Raji (cell line): ENCODE measurements around the gene FCN2.

ENCODE experiments used
- POLR2A ChIP-seq: IDR thresholded peaks from 2 replicates; pipeline ENCODE4 v1.6.1; 2011; ENCODE audit warnings: low read depth, low read length, control low read depth; ENCODE audit not compliant: insufficient read depth

FCN2 gene

DNA sequence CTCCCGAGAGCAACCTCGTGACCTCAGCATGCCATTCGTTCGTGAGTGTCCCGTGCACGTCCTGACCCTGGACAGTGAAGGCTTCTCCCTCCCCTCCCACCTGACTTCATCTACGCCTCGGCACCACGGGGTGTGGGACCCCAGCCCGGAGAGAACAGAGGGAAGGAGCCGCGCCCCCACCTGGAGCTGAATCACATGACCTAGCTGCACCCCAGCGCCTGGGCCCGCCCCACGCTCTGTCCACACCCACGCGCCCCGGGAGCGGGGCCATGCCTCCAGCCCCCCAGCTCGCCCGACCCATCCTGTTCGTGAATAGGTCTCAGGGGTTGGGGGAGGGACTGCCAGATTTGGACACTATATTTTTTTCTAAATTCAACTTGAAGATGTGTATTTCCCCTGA is 38.3 kb upstream of the FCN2 start:
- TF ChIP-seq POLR2A = no peak

DNA sequence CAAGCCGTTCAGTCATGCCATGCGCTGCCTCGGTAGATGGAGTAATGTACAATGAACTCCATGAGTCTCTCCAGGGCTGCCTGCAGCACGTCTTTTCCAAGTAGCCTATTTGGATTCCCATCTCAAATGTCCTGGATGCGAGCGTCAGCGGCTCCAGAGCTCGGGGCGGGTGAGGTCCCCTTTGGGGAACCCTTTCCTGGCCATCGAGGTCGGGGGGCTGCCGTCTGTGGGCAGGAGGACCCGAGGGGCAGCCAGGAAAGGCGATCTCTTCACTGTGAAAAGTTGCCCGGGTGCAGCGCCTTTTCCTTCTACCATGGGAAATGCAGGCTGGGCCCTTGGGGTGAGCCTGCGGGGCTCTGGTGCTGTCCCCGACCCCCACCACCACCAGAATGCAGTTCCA is 36.9 kb upstream of the FCN2 start:
- no peak for TF ChIP-seq POLR2A

DNA sequence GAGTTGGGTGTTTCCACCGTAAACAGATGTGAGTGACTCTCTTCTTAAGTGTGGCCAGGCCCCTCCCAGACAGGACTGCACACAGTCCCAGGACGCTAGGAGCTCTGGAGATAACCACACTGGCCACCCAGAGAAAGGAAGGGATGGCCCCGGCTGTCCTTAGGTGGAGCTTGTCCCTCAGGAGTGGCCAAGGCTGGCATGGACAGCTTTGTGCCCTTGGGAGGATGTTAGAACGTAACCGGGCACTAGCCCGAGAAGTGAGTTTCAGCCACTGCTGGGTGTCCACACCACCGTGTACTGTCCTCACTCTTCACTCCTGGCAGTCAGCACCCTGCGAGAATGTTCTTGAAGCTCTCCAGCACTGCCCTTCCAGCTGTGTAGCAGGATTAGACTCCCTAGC is 35.8 kb upstream of the FCN2 start:
- TF ChIP-seq POLR2A = no peak

DNA sequence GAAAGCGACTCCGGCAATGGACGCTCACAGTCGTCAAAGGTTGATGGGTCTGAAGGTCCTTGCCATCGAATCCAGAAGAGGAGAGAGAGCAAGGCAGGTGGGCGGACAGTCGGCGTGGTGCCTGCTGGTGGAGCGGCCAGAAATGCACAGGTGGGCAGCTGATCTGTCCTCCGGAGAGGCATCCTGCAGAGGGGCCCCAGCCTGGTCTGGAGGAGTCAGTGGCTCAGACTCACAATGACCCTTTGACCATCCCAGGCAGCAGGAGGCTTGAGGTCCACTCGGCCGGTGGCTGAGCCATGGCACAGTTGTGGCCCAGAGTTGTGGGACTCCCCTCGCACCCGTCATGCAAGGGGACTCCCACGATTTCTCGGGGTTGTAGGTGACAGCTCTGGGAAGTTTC is 34.4 kb upstream of the FCN2 start:
- TF ChIP-seq POLR2A = no peak

DNA sequence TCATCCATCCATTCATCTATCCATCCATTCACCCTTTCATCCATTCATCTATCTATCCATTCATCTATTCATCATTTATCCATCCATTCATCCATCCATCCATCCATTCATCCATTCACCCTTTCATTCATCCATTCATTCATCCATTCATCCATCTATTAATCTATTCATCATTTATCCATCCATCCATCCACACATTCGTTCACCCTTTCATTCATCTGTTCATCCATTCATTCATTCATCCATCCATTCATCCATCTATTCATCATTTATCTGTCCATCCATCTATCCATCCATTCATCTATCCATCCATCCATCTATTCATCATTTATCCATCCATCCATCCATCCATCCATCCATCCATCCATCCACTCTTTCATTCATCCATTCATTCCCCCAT is 33.9 kb upstream of the FCN2 start:
- TF ChIP-seq POLR2A = no peak

DNA sequence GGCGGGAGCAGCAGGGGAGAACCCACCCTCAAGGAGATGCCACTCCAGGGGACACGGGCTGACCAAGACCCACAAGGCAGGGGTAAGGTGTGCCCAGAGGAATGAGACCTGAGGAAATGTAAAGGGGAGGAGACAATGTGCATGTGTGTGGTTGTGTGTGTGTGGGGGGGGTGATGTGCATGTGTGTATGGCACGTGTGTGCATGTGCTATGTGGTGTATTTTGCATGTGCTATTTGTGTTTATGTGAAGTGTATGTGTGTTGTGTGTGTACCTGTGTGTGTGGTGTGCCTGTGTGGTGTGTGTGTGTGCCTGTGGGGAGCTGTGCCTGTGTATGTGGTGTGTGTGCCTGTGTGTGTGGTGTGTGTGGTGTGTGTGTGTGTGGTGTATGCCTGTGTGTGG is 33.5 kb upstream of the FCN2 start:
- no peak for TF ChIP-seq POLR2A

DNA sequence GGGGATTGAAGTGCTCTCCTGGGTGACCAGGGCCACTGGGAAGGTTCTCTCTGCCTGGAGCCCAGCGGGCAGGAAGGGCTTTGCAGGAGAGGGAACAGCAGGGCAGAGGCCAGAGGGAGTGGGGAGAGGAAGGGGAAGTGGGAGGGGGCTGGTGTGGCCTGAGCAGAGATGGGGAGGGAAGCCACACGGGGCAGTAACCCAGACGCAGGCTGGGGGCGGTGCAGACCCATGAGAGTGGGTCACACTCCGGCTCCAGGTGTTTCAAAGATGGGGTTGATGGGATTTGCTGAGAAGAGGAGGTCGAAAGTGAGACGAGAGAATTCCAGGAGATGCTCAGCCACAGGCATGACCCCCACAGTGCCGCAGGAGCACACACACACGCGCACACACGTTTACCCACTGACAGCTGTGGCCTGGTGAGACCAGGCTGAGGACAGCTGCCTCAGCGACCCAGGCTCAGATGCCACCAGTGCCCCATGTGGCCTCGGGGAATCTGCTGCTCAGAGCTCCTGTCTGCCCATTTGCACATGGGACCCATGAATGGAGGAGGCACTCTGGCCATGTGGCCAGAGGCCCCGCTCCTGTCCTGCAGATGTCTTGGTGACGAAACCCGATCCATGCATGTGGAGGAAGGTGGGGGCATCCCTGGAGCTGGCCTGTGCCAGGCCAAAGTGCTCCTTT is 32.7 kb upstream of the FCN2 start:
- TF ChIP-seq POLR2A = no peak

DNA sequence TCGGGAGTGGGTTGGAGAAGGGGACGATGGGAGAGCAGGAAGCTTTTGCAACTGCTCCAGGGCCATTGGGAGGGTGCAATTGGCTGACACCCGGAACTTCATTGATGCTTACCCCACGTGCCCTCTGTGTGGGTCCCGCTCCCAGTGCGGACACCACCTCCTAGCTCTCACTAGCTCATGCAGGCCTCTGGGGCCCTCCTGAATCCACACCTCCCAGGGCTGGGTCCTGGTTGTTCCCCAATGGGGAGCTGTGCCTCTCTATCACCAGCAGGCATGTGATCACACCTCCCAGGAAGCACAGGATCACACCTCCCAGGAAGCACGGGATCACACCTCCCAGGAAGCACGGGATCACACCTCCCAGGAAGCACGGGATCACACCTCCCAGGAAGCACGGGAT is 32.1 kb upstream of the FCN2 start:
- TF ChIP-seq POLR2A = no peak

DNA sequence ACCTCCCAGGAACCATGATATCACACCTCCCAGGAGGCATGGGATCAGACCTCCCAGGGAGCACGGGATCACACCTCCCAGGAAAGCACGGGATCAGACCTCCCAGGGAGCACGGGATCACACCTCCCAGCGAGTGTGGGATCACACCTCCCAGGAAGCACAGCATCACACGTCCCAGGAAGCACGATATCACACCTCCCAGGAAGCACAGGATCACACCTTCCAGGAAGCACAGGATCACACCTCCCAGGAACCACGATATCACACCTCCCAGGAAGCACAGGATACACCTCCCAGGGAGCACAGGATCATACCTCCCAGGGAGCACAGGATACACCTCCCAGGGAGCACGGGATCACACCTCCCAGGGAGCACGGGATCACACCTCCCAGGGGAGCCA is 30.0 kb upstream of the FCN2 start:
- TF ChIP-seq POLR2A = no peak

DNA sequence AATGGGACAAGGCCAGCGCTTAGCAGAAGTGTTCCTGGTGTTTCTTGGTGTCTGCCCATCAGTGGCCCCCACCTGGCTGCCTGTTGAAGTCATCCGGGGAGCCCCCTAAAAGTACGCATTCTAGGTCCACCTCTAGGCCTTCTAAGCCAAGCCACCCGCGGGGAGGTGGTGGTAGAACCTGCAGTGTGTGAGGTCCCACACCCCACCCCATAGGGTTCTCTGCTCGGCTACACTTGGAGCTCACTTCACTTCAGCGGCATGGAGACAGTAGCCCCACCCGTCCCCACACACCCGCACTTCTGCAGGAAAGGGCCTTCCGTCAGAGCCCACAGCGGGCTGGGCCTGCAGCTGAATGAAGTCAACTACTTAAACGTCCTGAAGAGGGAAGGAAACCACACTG is 29.6 kb upstream of the FCN2 start:
- no peak for TF ChIP-seq POLR2A

DNA sequence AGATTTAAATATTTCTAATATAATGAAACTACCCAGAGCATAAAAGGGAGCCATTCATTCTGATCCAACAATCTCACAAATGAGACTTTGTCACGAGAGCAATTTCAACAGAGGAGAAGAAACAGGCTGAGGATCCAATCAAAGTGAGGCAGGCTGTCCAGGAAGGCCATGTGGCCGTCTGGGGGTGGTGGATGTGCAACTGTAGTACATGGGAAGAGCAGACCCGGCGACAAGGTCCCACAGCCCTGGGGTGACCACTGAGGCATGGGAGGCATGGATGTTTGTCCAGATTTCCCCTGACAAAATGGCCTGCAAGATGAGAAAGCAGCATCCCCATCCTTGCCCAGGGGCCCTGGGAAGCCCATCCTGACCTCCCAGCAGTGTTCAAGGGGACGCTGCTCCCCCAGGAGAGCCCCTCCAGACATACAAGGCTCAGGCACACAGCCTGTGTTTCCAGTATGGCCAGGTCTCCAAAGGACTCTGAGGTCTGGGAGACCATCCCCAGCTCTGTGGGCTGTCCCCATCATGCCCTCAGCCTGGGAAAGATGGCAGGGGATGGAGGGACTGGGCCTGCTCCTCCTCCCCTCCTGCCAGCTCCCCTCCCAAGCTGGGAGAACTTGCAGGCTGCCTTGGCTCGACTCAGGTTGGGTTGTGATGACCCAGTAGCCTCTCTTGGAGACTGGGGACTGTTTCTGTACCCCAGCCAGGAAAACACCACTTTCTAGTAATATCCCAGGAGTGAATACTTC is 27.5 kb upstream of the FCN2 start:
- no peak for TF ChIP-seq POLR2A

DNA sequence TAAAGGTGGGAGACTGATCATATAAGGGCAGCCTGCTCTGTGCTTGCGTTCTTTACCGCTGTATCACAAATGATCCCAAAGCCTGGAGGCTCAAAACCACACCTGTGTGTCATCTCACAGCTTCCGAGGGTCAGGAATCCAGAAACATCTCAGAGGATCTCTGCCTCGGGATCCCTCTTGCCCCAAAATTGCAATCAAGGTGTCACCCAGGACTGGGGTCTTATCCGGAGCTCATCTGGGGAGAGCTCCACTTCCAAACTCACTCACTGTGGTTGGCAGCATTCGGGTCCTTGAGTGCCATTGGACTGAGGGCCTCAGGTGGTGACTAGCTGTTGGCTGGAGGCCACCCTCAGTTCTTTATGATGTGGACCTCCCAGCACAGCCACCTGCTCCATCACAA is 26.7 kb upstream of the FCN2 start:
- TF ChIP-seq POLR2A = no peak

DNA sequence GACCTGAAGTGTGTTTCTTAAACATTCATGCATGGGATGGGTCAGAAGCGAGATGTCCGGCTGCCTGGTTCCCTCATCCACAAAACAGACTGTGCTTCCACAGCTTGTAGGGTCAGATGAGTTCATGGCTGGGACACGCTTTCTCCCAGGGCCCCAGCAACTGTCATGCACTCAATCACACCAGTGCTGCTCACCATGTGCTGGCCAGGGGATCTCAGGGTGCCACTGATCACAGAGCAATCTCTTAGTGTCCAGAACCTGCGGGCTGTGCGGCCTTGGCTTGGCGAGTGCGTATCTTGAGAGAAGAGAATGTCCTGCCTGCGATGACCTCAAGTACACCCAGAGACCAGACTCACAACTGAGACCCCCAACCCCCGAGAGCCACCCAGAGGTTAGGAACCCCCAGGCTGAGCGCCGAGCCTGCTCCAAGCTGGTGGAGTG is 26.0 kb upstream of the FCN2 start:
- TF ChIP-seq POLR2A = no peak

DNA sequence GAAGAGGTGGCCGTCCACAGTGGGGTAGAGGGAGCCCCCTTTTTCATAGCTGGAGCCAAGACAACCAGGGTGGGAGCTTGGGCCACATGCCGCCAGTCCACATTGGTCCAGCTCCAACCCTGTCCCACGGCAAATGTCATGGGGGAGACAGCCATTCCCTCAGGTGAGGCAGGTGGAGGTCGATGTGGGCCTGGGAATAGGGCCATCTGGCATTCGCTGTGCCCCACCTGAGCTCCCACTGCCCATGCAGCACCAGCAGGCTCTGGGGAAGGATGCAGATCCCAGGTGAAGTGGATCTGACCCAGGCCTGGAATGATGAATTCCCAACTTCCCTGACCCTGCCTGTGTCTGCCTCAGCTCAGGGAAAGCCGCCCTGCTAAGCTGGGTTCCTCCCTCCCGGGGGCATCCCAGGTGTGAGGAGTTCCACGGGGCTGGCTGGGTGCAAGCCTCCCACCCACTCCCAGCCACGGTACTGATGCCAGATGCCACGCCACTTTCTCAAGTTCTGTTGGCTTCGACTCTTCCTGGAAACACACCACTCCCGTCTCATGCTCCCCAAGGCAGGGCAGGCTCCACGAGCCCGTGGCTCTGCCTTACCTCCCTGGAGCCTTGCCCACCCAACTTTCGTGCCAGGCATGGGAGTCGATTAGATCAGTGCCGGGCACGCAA is 25.2 kb upstream of the FCN2 start:
- no peak for TF ChIP-seq POLR2A

DNA sequence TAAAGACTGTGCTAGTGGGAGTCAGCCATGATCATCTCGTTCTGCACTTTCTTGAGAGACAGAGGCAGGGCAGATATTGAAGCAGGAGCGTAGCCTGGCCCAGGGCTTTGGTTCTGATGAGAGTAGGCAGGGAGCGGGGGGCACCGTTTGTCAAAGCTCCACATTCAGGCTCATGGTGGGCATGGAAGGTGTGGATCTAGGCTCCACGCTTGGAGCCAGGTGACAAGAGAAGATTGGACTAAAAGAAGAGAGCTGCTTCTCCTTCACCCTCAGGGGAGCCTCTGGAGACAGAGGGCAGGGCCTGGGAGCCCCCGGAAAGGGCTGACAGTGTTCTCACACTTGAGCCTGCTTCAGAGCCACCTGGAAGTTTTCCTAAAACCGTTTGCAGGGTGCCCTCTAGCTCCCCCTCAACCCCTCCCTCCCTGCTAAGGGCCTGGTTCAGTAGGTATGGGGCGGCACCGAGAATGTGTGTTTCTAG is 24.7 kb upstream of the FCN2 start:
- no peak for TF ChIP-seq POLR2A
